Upper lobe of right lung (tissue), 1 donor: ENCODE data around the gene ZNF548. TPM values are rescaled to one million over a fixed set of nuclear protein-coding genes. Genes with fewer than 3 reads are reported as not detected.

Source experiments
- ATAC-seq: fragments of 200-7000 bp; cut with Tn5 transposase; one replicate; pipeline ENCODE4 v1.9.1; 2020; ENCODE audit warnings: mild to moderate bottlenecking, moderate library complexity
- DNase-seq: peaks from one replicate; pipeline ENCODE4 v3.0.0-alpha.2; 2020
- H3K27ac ChIP-seq: fragments of 200-600 bp; one replicate; pipeline ENCODE4 v1.8.0; 2022
- H3K27me3 ChIP-seq: fragments of 200-600 bp; one replicate; pipeline ENCODE4 v1.8.0; 2022; ENCODE audit warnings: mild to moderate bottlenecking
- H3K36me3 ChIP-seq: fragments of 200-600 bp; one replicate; pipeline ENCODE4 v1.8.0; 2022
- H3K4me1 ChIP-seq: fragments of 200-600 bp; one replicate; pipeline ENCODE4 v1.8.0; 2022
- H3K4me3 ChIP-seq: fragments of 200-600 bp; one replicate; pipeline ENCODE4 v1.8.0; 2022; ENCODE audit warnings: mild to moderate bottlenecking
- H3K9me3 ChIP-seq: fragments of 200-600 bp; one replicate; pipeline ENCODE4 v1.8.0; 2022
- intact Hi-C: fragments of 100-400 bp; cut with DNase I; formaldehyde crosslinking; loops from one replicate; pipeline ENCODE4 v1.11.0; 2022
- total RNA-seq: library from RNA; stranded (reverse); fragmentation: NEBNext Ultra II Directional; extraction: Animal tissue kit (Norgen Biotek cat#: 25700); gene quantifications from one replicate; pipeline ENCODE4 v1.2.1, GENCODE V29; 2021
- TF ChIP-seq, protein P1 (sequence below): fragments of 200-600 bp; IDR thresholded peaks from one replicate; pipeline ENCODE4 v1.8.0; 2022; ENCODE audit warnings: antibody characterized with exemption
- donor health status: DM: no; HTN: yes; CAD: no; lungs with severe emphysema.

ZNF548 gene
- total RNA-seq, 1 donor from 2014 or later, result 18.6 TPM

DNA sequence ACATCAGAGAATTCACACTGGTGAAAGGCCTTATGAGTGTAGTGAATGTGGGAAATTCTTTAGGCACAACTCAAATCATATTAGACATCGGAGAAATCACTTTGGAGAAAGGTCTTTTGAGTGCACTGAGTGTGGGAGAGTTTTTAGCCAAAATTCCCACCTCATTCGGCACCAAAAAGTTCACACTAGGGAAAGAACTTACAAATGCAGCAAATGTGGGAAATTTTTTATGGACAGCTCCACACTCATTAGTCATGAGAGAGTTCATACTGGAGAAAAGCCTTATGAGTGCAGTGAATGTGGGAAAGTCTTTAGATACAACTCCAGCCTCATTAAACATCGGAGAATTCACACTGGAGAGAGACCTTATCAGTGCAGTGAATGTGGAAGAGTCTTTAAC, 31.4 kb downstream of the ZNF548 start:
- no peaks in the 10 kb centered on the region for H3K4me1 ChIP-seq
- TF ChIP-seq, protein P1, sequence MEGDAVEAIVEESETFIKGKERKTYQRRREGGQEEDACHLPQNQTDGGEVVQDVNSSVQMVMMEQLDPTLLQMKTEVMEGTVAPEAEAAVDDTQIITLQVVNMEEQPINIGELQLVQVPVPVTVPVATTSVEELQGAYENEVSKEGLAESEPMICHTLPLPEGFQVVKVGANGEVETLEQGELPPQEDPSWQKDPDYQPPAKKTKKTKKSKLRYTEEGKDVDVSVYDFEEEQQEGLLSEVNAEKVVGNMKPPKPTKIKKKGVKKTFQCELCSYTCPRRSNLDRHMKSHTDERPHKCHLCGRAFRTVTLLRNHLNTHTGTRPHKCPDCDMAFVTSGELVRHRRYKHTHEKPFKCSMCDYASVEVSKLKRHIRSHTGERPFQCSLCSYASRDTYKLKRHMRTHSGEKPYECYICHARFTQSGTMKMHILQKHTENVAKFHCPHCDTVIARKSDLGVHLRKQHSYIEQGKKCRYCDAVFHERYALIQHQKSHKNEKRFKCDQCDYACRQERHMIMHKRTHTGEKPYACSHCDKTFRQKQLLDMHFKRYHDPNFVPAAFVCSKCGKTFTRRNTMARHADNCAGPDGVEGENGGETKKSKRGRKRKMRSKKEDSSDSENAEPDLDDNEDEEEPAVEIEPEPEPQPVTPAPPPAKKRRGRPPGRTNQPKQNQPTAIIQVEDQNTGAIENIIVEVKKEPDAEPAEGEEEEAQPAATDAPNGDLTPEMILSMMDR, result no peak
- ATAC-seq (no peak), DNase-seq (no peak)
- peaks cover 18% of the 10 kb centered on the region for H3K9me3 ChIP-seq
- no peak overlapping the region for H3K4me3 ChIP-seq
- H3K27ac ChIP-seq, result no peak overlapping the region
- no peaks in the 10 kb centered on the region for H3K27me3 ChIP-seq
- peaks cover 25% of the 10 kb centered on the region for H3K36me3 ChIP-seq
- intact Hi-C loops, result no loop called here

DNA sequence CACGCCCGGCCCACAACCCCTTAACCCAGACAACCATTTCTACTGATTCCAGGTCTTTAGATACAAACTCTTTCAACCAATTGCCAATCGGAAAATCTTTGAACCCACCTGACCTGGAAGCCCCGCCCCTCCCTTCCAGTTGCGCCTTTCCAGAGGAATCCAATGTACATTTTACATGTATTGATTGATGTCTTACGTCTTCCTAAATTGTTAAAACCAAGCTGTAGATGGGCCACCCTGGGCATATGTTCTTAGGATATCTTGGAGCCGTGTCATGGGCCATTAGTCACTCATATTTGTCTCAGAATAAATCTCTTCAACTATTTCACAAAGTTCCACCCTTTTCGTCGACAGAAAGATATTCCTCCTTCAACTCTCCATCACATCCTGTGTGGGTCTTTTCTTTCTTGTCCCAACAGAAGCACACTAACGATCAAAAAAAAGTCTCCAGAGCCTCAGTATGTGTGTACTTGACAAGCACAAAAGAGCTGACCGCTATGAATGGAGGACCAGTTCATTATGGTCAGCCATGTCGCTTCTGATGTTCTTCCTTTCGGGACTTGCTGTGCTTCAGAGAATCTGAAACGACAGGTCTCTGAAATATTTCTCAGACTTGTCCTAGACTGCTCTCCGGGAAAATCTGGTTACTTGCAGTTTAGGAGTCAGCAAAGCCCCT, 44.9 kb downstream of the ZNF548 start:
- Histone ChIP-seq H3K4me3 (peak overlapping the region; percentile 99), H3K4me1 (peaks cover 8% of the 10 kb centered on the region), H3K27me3 (no peaks in the 10 kb centered on the region), H3K36me3 (no peaks in the 10 kb centered on the region), H3K27ac (no peak overlapping the region), H3K9me3 (peaks cover 3% of the 10 kb centered on the region)
- TF ChIP-seq, protein P1, result no peak
- DNase-seq, result no peak
- ATAC-seq, result no peak
- intact Hi-C loops, result no loop called here

DNA sequence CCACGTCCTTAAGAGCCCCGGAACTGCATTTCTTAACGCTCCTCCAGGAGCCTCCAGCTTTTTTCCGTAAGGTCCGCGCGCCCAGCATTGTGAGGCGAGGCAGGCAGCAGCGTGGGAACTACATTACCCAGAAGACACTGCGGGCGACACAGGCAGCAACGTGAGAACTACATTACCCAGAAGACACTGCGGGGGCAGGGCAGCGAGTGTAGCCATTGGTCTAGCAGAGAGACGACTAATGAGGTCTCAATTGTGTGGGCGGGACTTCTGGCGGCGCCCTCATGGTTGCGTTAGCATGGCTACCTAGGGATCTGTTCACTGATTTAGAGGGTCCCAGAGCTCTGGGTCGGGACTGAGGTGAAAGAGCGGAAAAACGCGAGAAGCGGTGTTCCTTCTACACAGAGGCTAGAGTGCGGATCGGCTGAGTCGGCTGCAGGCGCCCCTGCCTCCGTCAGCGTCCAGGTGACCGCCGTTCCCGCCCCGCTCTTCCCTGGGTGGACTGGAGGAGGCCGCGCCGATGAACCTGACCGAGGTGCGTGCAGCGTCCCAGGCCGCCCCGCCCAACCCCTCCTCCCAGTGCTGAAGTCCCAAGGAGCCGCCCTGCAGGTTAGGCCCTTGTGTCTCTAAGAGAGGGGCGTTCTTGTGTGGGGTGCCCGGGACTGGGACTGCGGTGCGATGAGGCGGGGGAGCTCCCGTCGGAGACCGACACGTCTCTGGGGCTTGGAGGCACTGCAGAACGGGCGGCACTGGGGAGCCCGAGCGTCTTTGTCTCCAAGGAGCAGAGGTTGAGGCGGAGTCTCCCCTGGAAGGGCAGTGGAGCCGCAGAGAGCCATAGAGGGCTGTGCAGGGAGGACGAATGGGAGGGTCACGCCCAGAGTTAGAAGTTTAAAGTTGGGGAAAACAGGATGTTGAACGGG, 45.7 kb downstream of the ZNF548 start, which contains the start of gene ZNF749:
TSS of gene ZNF749 (plus strand) at position 264 of the 917 bp plus-strand sequence. CDS start at position 518, 254 bp downstream.
- TF ChIP-seq, protein P1, result no peak
- Histone ChIP-seq H3K36me3 (no peaks in the 10 kb centered on the region), H3K9me3 (peaks cover 3% of the 10 kb centered on the region), H3K4me1 (peaks cover 8% of the 10 kb centered on the region), H3K27ac (peak within 1 kb of the TSS; percentile 76), H3K27me3 (no peaks in the 10 kb centered on the region), H3K4me3 (peak within 1 kb of the TSS; percentile 99)
- DNase-seq (peak; percentile 96), ATAC-seq (peak; percentile 100)
- intact Hi-C loops, result no loop called here

DNA sequence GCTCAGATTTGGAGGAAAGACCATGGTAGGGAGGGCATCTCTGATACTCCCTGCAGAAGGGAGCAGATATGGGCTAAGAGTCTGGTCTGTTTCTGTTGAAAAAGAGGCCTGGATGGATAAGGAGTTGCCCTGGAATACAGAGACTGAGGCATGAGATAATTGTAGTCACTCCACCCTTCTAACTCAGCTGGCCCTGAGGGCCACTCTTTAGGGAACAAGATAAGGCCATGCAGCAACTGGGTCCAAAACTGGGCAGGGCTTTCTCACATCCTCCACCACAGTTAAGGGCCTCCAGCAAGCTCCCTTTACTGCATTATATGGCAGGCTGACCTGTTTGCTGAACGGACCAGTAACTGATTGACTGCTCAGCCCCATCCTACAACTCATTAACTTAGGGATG, 46.8 kb downstream of the ZNF548 start:
- TF ChIP-seq, protein P1, result no peak
- no peaks in the 10 kb centered on the region for H3K36me3 ChIP-seq
- intact Hi-C loops, result no loop called here
- DNase-seq (no peak), ATAC-seq (no peak)
- H3K9me3 ChIP-seq, result peaks cover 3% of the 10 kb centered on the region
- no peaks in the 10 kb centered on the region for H3K27me3 ChIP-seq
- H3K4me3 ChIP-seq, result peak overlapping the region; percentile 99
- H3K4me1 ChIP-seq, result peaks cover 8% of the 10 kb centered on the region
- no peak overlapping the region for H3K27ac ChIP-seq

DNA sequence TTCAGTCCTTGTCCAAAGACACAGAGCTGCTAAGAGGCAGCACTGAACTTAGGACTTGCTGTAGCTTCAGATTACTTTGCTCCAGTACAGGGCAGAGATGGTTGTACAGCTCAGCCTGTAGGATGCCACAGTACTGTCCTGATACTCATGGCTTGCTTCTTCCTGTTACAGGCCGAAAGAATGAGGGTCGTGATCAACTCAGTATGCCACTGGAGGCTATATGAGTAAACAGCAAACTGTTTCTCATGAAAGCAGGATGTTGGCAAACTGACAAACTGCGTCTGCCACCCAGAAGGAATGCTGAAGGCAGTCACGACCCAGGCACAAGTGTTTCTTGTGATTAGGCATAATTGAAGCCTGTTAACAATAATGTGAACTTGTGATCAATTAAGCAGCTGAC, 48.3 kb downstream of the ZNF548 start:
- TF ChIP-seq, protein P1, result no peak
- Histone ChIP-seq H3K36me3 (no peaks in the 10 kb centered on the region), H3K4me1 (peaks cover 8% of the 10 kb centered on the region), H3K27ac (no peak overlapping the region), H3K9me3 (peaks cover 11% of the 10 kb centered on the region), H3K4me3 (no peak overlapping the region), H3K27me3 (no peaks in the 10 kb centered on the region)
- intact Hi-C loops, result no loop called here
- no peak for DNase-seq
- ATAC-seq, result no peak
